ENCODE results near the gene CPSF7. TPM values are rescaled to one million over a fixed set of nuclear protein-coding genes. Genes with fewer than 3 reads are reported as not detected.

Gene CPSF7
- polyA plus RNA-seq, 1 of the 3 experiments (the other 2 are of a cell fraction) = 44.0 TPM

DNA sequence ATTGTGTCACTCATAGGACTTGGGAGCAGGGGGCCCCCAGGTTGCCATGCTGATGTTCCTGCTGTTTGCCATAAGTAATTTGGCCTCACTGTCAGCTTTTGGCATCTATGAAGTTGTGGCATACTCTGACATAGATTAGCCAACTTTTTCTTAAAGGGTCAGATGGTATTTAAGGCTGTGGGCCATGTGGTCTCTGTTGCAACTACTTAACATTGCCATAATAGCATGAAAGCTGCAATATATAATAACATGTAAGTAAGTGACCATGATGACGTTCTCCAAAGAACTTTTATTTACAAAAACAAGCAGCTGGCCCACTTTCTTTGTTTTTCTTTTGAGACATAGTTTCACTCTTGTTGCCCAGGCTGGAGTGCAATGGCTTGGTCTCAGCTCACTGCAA lies 39.6 kb downstream of the CPSF7 start:
- no peak for TF ChIP-seq GABPA (IDR thresholded peaks at IDR 0.05; ENCODE audit: low read depth)
- TF ChIP-seq, protein P1, sequence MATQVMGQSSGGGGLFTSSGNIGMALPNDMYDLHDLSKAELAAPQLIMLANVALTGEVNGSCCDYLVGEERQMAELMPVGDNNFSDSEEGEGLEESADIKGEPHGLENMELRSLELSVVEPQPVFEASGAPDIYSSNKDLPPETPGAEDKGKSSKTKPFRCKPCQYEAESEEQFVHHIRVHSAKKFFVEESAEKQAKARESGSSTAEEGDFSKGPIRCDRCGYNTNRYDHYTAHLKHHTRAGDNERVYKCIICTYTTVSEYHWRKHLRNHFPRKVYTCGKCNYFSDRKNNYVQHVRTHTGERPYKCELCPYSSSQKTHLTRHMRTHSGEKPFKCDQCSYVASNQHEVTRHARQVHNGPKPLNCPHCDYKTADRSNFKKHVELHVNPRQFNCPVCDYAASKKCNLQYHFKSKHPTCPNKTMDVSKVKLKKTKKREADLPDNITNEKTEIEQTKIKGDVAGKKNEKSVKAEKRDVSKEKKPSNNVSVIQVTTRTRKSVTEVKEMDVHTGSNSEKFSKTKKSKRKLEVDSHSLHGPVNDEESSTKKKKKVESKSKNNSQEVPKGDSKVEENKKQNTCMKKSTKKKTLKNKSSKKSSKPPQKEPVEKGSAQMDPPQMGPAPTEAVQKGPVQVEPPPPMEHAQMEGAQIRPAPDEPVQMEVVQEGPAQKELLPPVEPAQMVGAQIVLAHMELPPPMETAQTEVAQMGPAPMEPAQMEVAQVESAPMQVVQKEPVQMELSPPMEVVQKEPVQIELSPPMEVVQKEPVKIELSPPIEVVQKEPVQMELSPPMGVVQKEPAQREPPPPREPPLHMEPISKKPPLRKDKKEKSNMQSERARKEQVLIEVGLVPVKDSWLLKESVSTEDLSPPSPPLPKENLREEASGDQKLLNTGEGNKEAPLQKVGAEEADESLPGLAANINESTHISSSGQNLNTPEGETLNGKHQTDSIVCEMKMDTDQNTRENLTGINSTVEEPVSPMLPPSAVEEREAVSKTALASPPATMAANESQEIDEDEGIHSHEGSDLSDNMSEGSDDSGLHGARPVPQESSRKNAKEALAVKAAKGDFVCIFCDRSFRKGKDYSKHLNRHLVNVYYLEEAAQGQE (IDR thresholded peaks at IDR 0.05; ENCODE audit: low read depth, low read length) = no peak
- TF ChIP-seq RCOR1 (IDR thresholded peaks at IDR 0.05; ENCODE audit: low read length) = no peak
- no peak for TF ChIP-seq CHD2 (IDR thresholded peaks at IDR 0.05; ENCODE audit: low read length, partially characterized antibody)
- no peak for TF ChIP-seq FOXJ3 (CRISPR knock-in tag; IDR thresholded peaks at IDR 0.05)
- no peak for TF ChIP-seq IRF3 (IDR thresholded peaks at IDR 0.05; ENCODE audit: low read depth, low read length)
- TF ChIP-seq FOXM1 (IDR thresholded peaks at IDR 0.05; ENCODE audit: low read depth) = no peak
- no peak for TF ChIP-seq POLR2AphosphoS5 (IDR thresholded peaks at IDR 0.05; ENCODE audit: low read depth, low read length)
- TF ChIP-seq NRF1 (IDR thresholded peaks at IDR 0.05; ENCODE audit: low read depth, low read length) = no peak
- TF ChIP-seq, protein P2, sequence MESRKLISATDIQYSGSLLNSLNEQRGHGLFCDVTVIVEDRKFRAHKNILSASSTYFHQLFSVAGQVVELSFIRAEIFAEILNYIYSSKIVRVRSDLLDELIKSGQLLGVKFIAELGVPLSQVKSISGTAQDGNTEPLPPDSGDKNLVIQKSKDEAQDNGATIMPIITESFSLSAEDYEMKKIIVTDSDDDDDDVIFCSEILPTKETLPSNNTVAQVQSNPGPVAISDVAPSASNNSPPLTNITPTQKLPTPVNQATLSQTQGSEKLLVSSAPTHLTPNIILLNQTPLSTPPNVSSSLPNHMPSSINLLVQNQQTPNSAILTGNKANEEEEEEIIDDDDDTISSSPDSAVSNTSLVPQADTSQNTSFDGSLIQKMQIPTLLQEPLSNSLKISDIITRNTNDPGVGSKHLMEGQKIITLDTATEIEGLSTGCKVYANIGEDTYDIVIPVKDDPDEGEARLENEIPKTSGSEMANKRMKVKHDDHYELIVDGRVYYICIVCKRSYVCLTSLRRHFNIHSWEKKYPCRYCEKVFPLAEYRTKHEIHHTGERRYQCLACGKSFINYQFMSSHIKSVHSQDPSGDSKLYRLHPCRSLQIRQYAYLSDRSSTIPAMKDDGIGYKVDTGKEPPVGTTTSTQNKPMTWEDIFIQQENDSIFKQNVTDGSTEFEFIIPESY (IDR thresholded peaks at IDR 0.05; ENCODE audit: borderline replicate concordance, low read depth) = no peak
- no peak for DNase-seq
- ChIA-PET POLR2A (no interaction called here), CTCF (interaction anchor here (0.6 to 4.8 kb wide), 4 partner anchors 9 to 135 kb away, joined by 3 to 81 read pairs (median 6); partner anchors contain the start of genes DDB1 and TKFC)
- peaks cover 0 to 6% of the 10 kb centered on the region in 2 experiments; a peak in 2 of 4 replicates for H3K4me1 ChIP-seq (ENCODE audit: control insufficient read depth in 1 of 2, insufficient read depth in 2 of 2, low read depth in 1 of 2, low read length in 1 of 2)
- no peaks in the 10 kb centered on the region for H3K9me3 ChIP-seq
- no peak overlapping the region for H3K9ac ChIP-seq
- H3K27me3 ChIP-seq (ENCODE audit: insufficient read depth) = no peaks in the 10 kb centered on the region
- peaks cover 0 to 5% of the 10 kb centered on the region in 2 experiments for H3K36me3 ChIP-seq (replicated peaks in 1 of 2; ENCODE audit: control insufficient read depth in 1 of 2, insufficient read depth in 2 of 2, low read length in 1 of 2)
- H3K4me2 ChIP-seq = no peak overlapping the region
- H4K20me1 ChIP-seq (ENCODE audit: insufficient read depth) = no peaks in the 10 kb centered on the region
- H3K4me3 ChIP-seq (ENCODE audit: low read depth in 2 of 2, low read length in 1 of 2) = no peak overlapping the region
- 82% methylated on average over 1 of the region's 1 CpG for WGBS (ENCODE audit: low lambda C conversion rate)
- no peak overlapping the region for H2AFZ ChIP-seq (ENCODE audit: low read depth)
- H3K27ac ChIP-seq (ENCODE audit: low read depth in 2 of 2, low read length in 1 of 2) = no peak overlapping the region
- H3F3A ChIP-seq (replicated peaks; ENCODE audit: insufficient read depth) = peaks cover 3% of the 10 kb centered on the region
- no peaks in the 10 kb centered on the region for H3K9me2 ChIP-seq
- no peaks in the 10 kb centered on the region for H3K79me2 ChIP-seq (ENCODE audit: insufficient read depth)
